Neural cell (in vitro differentiated cells): ENCODE data around the gene LY9. TPM values are rescaled to one million over a fixed set of nuclear protein-coding genes. Genes with fewer than 3 reads are reported as not detected.

Source experiments
- H2AFZ ChIP-seq: fragments of 200-600, 300-800 bp; sonication (generic), shearing (Covaris generic); 2 replicates; pipeline ENCODE4 v1.6.0; 2014; ENCODE audit warnings: low read depth, mild to moderate bottlenecking, antibody characterized with exemption, low read length, moderate library complexity
- H3F3A ChIP-seq: fragments of 200-600 bp; shearing (Covaris generic); 2 replicates; pipeline ENCODE4 v1.6.1; 2016; ENCODE audit warnings: mild to moderate bottlenecking, moderate library complexity, mixed read lengths, antibody characterized with exemption, low read length; ENCODE audit not compliant: insufficient read depth, poor library complexity, severe bottlenecking
- H3K27ac ChIP-seq: fragments of 200-600, 300-800 bp; sonication (generic), shearing (Covaris generic); 2 replicates; pipeline ENCODE4 v1.5.1; 2014; ENCODE audit warnings: mild to moderate bottlenecking, low read length, moderate library complexity
- H3K27me3 ChIP-seq: fragments of 300-800, 200-600 bp; sonication (generic), shearing (Covaris generic); 2 replicates; pipeline ENCODE4 v1.6.0; 2014; ENCODE audit warnings: mild to moderate bottlenecking, low read depth, low read length, moderate library complexity; ENCODE audit not compliant: insufficient read depth
- H3K36me3 ChIP-seq: fragments of 300-800, 200-600 bp; sonication (generic), shearing (Covaris generic); 2 replicates; pipeline ENCODE4 v1.5.1; 2014; ENCODE audit warnings: mild to moderate bottlenecking, antibody characterized with exemption, low read length, moderate library complexity; ENCODE audit not compliant: insufficient read depth
- H3K4me2 ChIP-seq: fragments of 300-800, 200-600 bp; sonication (generic), shearing (Covaris generic); 2 replicates; pipeline ENCODE4 v1.6.0; 2014; ENCODE audit warnings: mild to moderate bottlenecking, low read length
- H3K4me3 ChIP-seq: fragments of 300-800, 200-600 bp; sonication (generic), shearing (Covaris generic); 2 replicates; pipeline ENCODE4 v1.5.1; 2014; ENCODE audit warnings: mild to moderate bottlenecking, low read length, moderate library complexity
- H3K79me2 ChIP-seq: fragments of 200-600 bp; shearing (Covaris generic); replicated peaks from 2 replicates; pipeline ENCODE4 v1.6.0; 2014; ENCODE audit warnings: mild to moderate bottlenecking, low read length, moderate library complexity; ENCODE audit not compliant: insufficient read depth
- H3K9ac ChIP-seq: fragments of 300-800, 200-600 bp; sonication (generic), shearing (Covaris generic); 2 replicates; pipeline ENCODE4 v1.6.1; 2016; ENCODE audit warnings: mild to moderate bottlenecking, low read length, mixed read lengths
- H3K9me2 ChIP-seq: fragments of 200-600 bp; shearing (Covaris generic); 2 replicates; pipeline ENCODE4 v1.6.1; 2016; ENCODE audit warnings: mild to moderate bottlenecking, low read length, mixed read lengths; ENCODE audit not compliant: insufficient read depth
- H3K9me3 ChIP-seq: fragments of 200-600, 300-800 bp; sonication (generic), shearing (Covaris generic); 2 replicates; pipeline ENCODE4 v1.6.1; 2016; ENCODE audit warnings: mild to moderate bottlenecking, mixed run types, low read length, moderate library complexity, mixed read lengths
- H4K20me1 ChIP-seq: fragments of 200-600 bp; shearing (Covaris generic); 2 replicates; pipeline ENCODE4 v1.6.1; 2016; ENCODE audit warnings: mild to moderate bottlenecking, mixed run types; ENCODE audit not compliant: insufficient read depth
- CTCF ChIP-seq: fragments of 450-650 bp; IDR thresholded peaks from 2 replicates; pipeline ENCODE4 v1.5.1; 2014; ENCODE audit warnings: antibody characterized with exemption, mild to moderate bottlenecking, moderate library complexity; ENCODE audit not compliant: poor library complexity, severe bottlenecking
- EP300 ChIP-seq: fragments of 450-650 bp; conservative IDR thresholded peaks from 2 replicates; pipeline ENCODE4 v1.6.1; 2014; ENCODE audit warnings: antibody characterized with exemption, mild to moderate bottlenecking, moderate library complexity; ENCODE audit not compliant: poor library complexity, severe bottlenecking
- EZH2 ChIP-seq: fragments of 200-600, 300-800 bp; shearing (Covaris generic), sonication (generic); IDR thresholded peaks from 2 replicates; pipeline ENCODE4 v1.6.1; 2014; ENCODE audit warnings: antibody characterized with exemption, low read length, borderline replicate concordance, mild to moderate bottlenecking; ENCODE audit not compliant: insufficient read depth, poor library complexity, severe bottlenecking
- MXI1 ChIP-seq: fragments of 450-650 bp; conservative IDR thresholded peaks from 2 replicates; pipeline ENCODE4 v1.6.1; 2014; ENCODE audit warnings: antibody characterized with exemption, mild to moderate bottlenecking; ENCODE audit not compliant: poor library complexity, severe bottlenecking
- POLR2AphosphoS5 ChIP-seq: IDR thresholded peaks from 2 replicates; pipeline ENCODE4 v1.6.1; 2012
- RAD21 ChIP-seq: fragments of 450-650 bp; conservative IDR thresholded peaks from 2 replicates; pipeline ENCODE4 v1.6.1; 2014; ENCODE audit warnings: antibody characterized with exemption, mild to moderate bottlenecking, moderate library complexity
- REST ChIP-seq: IDR thresholded peaks from 2 replicates; pipeline ENCODE4 v1.6.1; 2012; ENCODE audit warnings: borderline replicate concordance
- SMC3 ChIP-seq: fragments of 450-650 bp; conservative IDR thresholded peaks from 2 replicates; pipeline ENCODE4 v1.6.1; 2014; ENCODE audit warnings: antibody characterized with exemption, mild to moderate bottlenecking, moderate library complexity; ENCODE audit not compliant: poor library complexity
- TAF1 ChIP-seq: IDR thresholded peaks from 2 replicates; pipeline ENCODE4 v1.6.1; 2012; ENCODE audit warnings: low read depth
- polyA plus RNA-seq: library from polyadenylated mRNA; depleted of rRNA; stranded (reverse); fragments of >200 nt; gene quantifications from 2 replicates; pipeline ENCODE4 v1.2.3, GENCODE V29; 2014

The LY9 gene
- polyA plus RNA-seq, 1 donor from 2014 or later = not detected

- Histone ChIP-seq H3K79me2 (no peaks in the 10 kb centered on the region), H3K27ac (no peak overlapping the region), H3K4me2 (no peak overlapping the region), H3K4me3 (no peak overlapping the region), H2AFZ (no peak overlapping the region), H3K9me3 (no peaks in the 10 kb centered on the region), H3K27me3 (no peaks in the 10 kb centered on the region), H4K20me1 (no peaks in the 10 kb centered on the region), H3K9me2 (no peaks in the 10 kb centered on the region), H3F3A (no peaks in the 10 kb centered on the region), H3K36me3 (no peaks in the 10 kb centered on the region), H3K9ac (no peak overlapping the region)
- TF ChIP-seq CTCF = no peak
- no peak for TF ChIP-seq EZH2
- no peak for TF ChIP-seq POLR2AphosphoS5
- TF ChIP-seq SMC3 = no peak
- no peak for TF ChIP-seq RAD21
- TF ChIP-seq TAF1 = no peak
- no peak for TF ChIP-seq MXI1
- no peak for TF ChIP-seq REST
- no peak for TF ChIP-seq EP300
Measured at GRCh38 chr1:160858507-160858906, 62.5 kb downstream of the LY9 start.

GRCh38 chr1:160859166-160859565 is 63.2 kb downstream of the LY9 start:
- no peaks in the 10 kb centered on the region for H3F3A ChIP-seq
- TF ChIP-seq SMC3 (no peak), CTCF (no peak), RAD21 (no peak), EZH2 (no peak), POLR2AphosphoS5 (no peak), MXI1 (no peak), REST (no peak), TAF1 (no peak), EP300 (no peak)
- no peak overlapping the region for H3K27ac ChIP-seq
- H3K27me3 ChIP-seq = no peaks in the 10 kb centered on the region
- no peak overlapping the region for H2AFZ ChIP-seq
- H3K9me3 ChIP-seq = no peaks in the 10 kb centered on the region
- no peak overlapping the region for H3K4me3 ChIP-seq
- no peaks in the 10 kb centered on the region for H4K20me1 ChIP-seq
- H3K79me2 ChIP-seq = no peaks in the 10 kb centered on the region
- no peak overlapping the region for H3K4me2 ChIP-seq
- no peaks in the 10 kb centered on the region for H3K9me2 ChIP-seq
- H3K9ac ChIP-seq = no peak overlapping the region
- no peaks in the 10 kb centered on the region for H3K36me3 ChIP-seq
